Keratinocyte (primary cell): Measurements from ENCODE around the gene TPCN1. TPM values are rescaled to one million over a fixed set of nuclear protein-coding genes. Genes with fewer than 3 reads are reported as not detected.

Experiments
- DNase-seq: peaks from one replicate; pipeline ENCODE4 v3.0.0-alpha.2; 2011; ENCODE audit warnings: low read depth, missing footprints, low spot score
- FAIRE-seq: peaks from 2 replicates; lab custom pipeline; 2011; peaks lifted over from hg19 to GRCh38; lab: Jason Lieb, UNC
- H2AFZ ChIP-seq: 2 replicates; pipeline ENCODE4 v1.6.0; 2012; ENCODE audit warnings: low read length, control low read depth, inconsistent platforms; ENCODE audit not compliant: control insufficient read depth
- H3K27ac ChIP-seq: 2 replicates; pipeline ENCODE4 v1.5.1; 2011; ENCODE audit warnings: low read length; ENCODE audit not compliant: control insufficient read depth, insufficient read depth
- H3K27me3 ChIP-seq: 3 replicates; pipeline ENCODE4 v1.6.0; 2011; ENCODE audit warnings: low read length; ENCODE audit not compliant: control insufficient read depth, insufficient read depth; ENCODE audit errors: extremely low read depth
- H3K36me3 ChIP-seq, 2 experiments: 2 replicates in 1 of 2; 3 replicates in 1 of 2; pipeline ENCODE4 v1.5.1; 2011; ENCODE audit warnings: low read length in 2 of 2, mild to moderate bottlenecking in 1 of 2; ENCODE audit not compliant: control insufficient read depth in 2 of 2, insufficient read depth in 2 of 2; ENCODE audit errors: extremely low read depth in 1 of 2
- H3K4me1 ChIP-seq: 3 replicates; pipeline ENCODE4 v1.5.1; 2011; ENCODE audit warnings: low read length; ENCODE audit not compliant: control insufficient read depth, insufficient read depth; ENCODE audit errors: extremely low read depth
- H3K4me2 ChIP-seq: 3 replicates; pipeline ENCODE4 v1.6.0; 2011; ENCODE audit warnings: low read depth, low read length; ENCODE audit not compliant: control insufficient read depth, insufficient read depth; ENCODE audit errors: extremely low read depth
- H3K4me3 ChIP-seq, 3 experiments: fragments of 200-600 bp in 1 of 3; sonication (generic) in 1 of 3; 2 replicates in 2 of 3; 3 replicates in 1 of 3; pipeline ENCODE4 v1.5.1; 2011 to 2016; ENCODE audit warnings: low read length in 3 of 3, mild to moderate bottlenecking in 3 of 3, control low read depth in 2 of 3, inconsistent platforms in 1 of 3, low read depth in 1 of 3, mixed read lengths in 1 of 3, mixed run types in 1 of 3, moderate library complexity in 1 of 3; ENCODE audit not compliant: control insufficient read depth in 2 of 3, insufficient read depth in 2 of 3; ENCODE audit errors: extremely low read depth in 1 of 3
- H3K79me2 ChIP-seq: 2 replicates; pipeline ENCODE4 v1.6.0; 2012; ENCODE audit warnings: low read length; ENCODE audit not compliant: control insufficient read depth, insufficient read depth
- H3K9ac ChIP-seq: 3 replicates; pipeline ENCODE4 v1.6.0; 2011; ENCODE audit warnings: low read length; ENCODE audit not compliant: control insufficient read depth, insufficient read depth; ENCODE audit errors: extremely low read depth
- H3K9me1 ChIP-seq: 3 replicates; pipeline ENCODE4 v1.6.0; 2011; ENCODE audit warnings: low read length; ENCODE audit not compliant: control insufficient read depth, insufficient read depth; ENCODE audit errors: extremely low read depth
- H3K9me3 ChIP-seq: 2 replicates; pipeline ENCODE4 v1.5.1; 2012; ENCODE audit warnings: low read depth, low read length; ENCODE audit not compliant: control insufficient read depth
- H4K20me1 ChIP-seq: 3 replicates; pipeline ENCODE4 v1.6.0; 2011; ENCODE audit warnings: low read length; ENCODE audit not compliant: control insufficient read depth, insufficient read depth; ENCODE audit errors: extremely low read depth
- EZH2 ChIP-seq: IDR thresholded peaks from one replicate; pipeline ENCODE4 v1.6.1; 2012; ENCODE audit warnings: inconsistent platforms, mild to moderate bottlenecking, low read length, moderate library complexity
- dilution Hi-C: fragments of 300-500 bp; cut with MboI; formaldehyde crosslinking; loops from one replicate; pipeline ENCODE4 v1.7.0; 2020; ENCODE audit warnings: low sequenced_read_pairs; ENCODE audit not compliant: extremely low pct_ligation_motif_present
- polyA plus RNA-seq, 5 experiments: library from polyadenylated mRNA; depleted of rRNA in 3 of 5; stranded (reverse) in 3 of 5; stranded (forward) in 1 of 5; unstranded in 1 of 5; fragments of >200 nt; gene quantifications; 1 replicate in 1 of 5; 2 replicates in 3 of 5; 3 replicates in 1 of 5; pipeline versions ENCODE4 v1.2.1 to v1.2.3, GENCODE V29; 2011 to 2012; ENCODE audit warnings: missing spikeins in 2 of 5, low read depth in 1 of 5, low replicate concordance in 1 of 5
- TF ChIP-seq, protein P1 (sequence below), 3 experiments: IDR thresholded peaks in 1 of 3; conservative IDR thresholded peaks in 1 of 3; optimal IDR thresholded peaks in 1 of 3; 2 replicates in 2 of 3; 3 replicates in 1 of 3; pipeline versions ENCODE3 to v1.5.1; 2011; ENCODE audit warnings: low read length in 3 of 3, mild to moderate bottlenecking in 3 of 3, moderate library complexity in 2 of 3, control low read depth in 1 of 3, inconsistent platforms in 1 of 3; ENCODE audit not compliant: insufficient read depth in 2 of 3; ENCODE audit errors: extremely low read depth in 1 of 3

The TPCN1 gene
- polyA plus RNA-seq, 1 donor (not counting 4 experiments of a cell fraction or from before 2014, with no cell fraction given) = 6.8 TPM

DNA sequence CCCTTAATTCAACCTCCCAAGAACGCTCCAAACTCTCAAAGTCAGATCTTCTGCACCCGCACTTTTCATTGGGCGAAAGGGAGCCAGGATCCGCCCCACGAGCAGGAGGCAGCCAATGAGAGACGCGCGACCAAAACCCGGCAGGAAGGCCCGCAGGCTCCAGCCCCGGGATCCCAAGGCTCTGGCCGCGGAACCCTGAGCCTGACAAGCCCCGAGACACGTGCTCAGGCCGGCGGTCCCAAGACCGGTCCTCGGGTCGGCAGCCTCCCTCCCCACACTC, 36.4 kb upstream of the TPCN1 start:
- FAIRE-seq = no peak
- peak overlapping the region; percentile 96 for H3K4me2 ChIP-seq
- H3K79me2 ChIP-seq = peaks cover 51% of the 10 kb centered on the region

DNA sequence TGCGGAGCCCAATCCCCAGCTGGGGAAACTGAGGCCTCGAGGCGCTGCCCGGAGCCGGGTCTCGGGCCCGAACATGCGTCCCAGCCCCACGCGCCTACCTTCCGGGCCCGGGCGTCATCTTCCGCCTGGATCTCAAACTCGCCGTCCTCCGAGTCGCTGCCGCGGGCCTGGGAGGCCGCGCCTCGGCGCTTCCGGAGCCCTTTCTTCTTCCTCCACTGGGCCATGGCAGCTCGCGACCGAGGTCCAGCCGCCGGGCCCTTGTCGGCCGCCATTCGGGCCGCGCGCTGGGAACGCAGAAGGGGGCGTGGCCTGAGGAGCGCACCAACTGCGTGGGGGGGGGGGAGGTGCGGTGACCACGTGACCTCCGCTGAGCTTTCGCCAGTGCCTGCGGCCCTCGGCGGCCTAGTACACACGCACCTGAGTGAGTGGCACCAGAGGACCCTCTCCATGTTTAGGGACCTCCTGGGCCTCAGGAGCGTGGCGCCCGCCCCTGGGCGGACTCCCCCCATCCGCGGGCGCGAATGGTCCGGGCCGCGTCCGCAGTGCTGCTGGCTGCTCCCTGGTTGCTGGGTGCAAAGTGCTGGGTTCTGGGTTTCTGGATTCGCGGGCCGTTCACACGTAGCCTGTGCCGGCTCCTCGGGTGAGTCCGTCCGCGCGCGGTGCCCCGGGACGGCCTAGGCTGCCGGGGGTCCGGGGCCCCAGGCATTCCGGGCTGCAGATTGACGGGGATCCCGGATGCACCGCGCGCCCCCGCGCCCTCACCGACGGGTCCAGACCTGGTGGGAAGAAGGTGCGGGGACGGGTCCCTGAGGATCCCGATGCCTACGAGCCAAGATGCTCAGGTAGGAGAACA, 35.9 kb upstream of the TPCN1 start, which contains the start of the genes DDX54 and RITA1:
DDX54 (minus strand) TSS at position 299 of the 853 bp plus-strand sequence; CDS start at position 272, 27 bp downstream.
RITA1 (plus strand) TSS at position 542 of the 853 bp plus-strand sequence. CDS start 1,026 bp downstream, outside the sequence.
- H2AFZ ChIP-seq = peak within 1 kb of the TSS; percentile 89
- H3K27ac ChIP-seq = peak within 1 kb of the TSS; percentile 95
- no peak for TF ChIP-seq EZH2
- TF ChIP-seq, protein P1, sequence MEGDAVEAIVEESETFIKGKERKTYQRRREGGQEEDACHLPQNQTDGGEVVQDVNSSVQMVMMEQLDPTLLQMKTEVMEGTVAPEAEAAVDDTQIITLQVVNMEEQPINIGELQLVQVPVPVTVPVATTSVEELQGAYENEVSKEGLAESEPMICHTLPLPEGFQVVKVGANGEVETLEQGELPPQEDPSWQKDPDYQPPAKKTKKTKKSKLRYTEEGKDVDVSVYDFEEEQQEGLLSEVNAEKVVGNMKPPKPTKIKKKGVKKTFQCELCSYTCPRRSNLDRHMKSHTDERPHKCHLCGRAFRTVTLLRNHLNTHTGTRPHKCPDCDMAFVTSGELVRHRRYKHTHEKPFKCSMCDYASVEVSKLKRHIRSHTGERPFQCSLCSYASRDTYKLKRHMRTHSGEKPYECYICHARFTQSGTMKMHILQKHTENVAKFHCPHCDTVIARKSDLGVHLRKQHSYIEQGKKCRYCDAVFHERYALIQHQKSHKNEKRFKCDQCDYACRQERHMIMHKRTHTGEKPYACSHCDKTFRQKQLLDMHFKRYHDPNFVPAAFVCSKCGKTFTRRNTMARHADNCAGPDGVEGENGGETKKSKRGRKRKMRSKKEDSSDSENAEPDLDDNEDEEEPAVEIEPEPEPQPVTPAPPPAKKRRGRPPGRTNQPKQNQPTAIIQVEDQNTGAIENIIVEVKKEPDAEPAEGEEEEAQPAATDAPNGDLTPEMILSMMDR (optimal IDR thresholded peaks at IDR 0.05 in 1 of 3, IDR thresholded peaks at IDR 0.05 in 1 of 3, conservative IDR thresholded peaks at IDR 0.05 in 1 of 3; ENCODE audit: extremely low read depth in 1 of 3, insufficient read depth in 2 of 3, low read length in 3 of 3) = no peak
- dilution Hi-C loops = no loop called here
- H3K9ac ChIP-seq = peak within 1 kb of the TSS; percentile 98
- peak within 1 kb of the TSS; percentile 77 to 91 (median 87) for H3K4me3 ChIP-seq
- DNase-seq = no peak
- H3K9me3 ChIP-seq = no peaks in the 10 kb centered on the region
- no peaks in the 10 kb centered on the region for H3K27me3 ChIP-seq
- no peaks in the 10 kb centered on the region for H4K20me1 ChIP-seq
- H3K4me2 ChIP-seq = peak within 1 kb of the TSS; percentile 96
- peaks cover 14% of the 10 kb centered on the region for H3K4me1 ChIP-seq
- FAIRE-seq = no peak
- peaks cover 3 to 20% of the 10 kb centered on the region in 2 experiments for H3K36me3 ChIP-seq
- H3K79me2 ChIP-seq = peaks cover 51% of the 10 kb centered on the region
- peaks cover 5% of the 10 kb centered on the region for H3K9me1 ChIP-seq

More for the DNA sequence above, 36.4 kb upstream of the TPCN1 start:
- Histone ChIP-seq H3K4me3 (peak overlapping the region; percentile 77 to 91 (median 87)), H2AFZ (peak overlapping the region; percentile 89), H3K9me1 (peaks cover 5% of the 10 kb centered on the region), H3K4me1 (peaks cover 14% of the 10 kb centered on the region), H3K36me3 (peaks cover 8 to 20% of the 10 kb centered on the region in 2 experiments), H3K27me3 (no peaks in the 10 kb centered on the region), H4K20me1 (no peaks in the 10 kb centered on the region), H3K27ac (peak overlapping the region; percentile 95), H3K9me3 (no peaks in the 10 kb centered on the region), H3K9ac (peak overlapping the region; percentile 98)
- no peak for TF ChIP-seq EZH2
- TF ChIP-seq, protein P1 (optimal IDR thresholded peaks at IDR 0.05 in 1 of 3, IDR thresholded peaks at IDR 0.05 in 1 of 3, conservative IDR thresholded peaks at IDR 0.05 in 1 of 3; ENCODE audit: extremely low read depth in 1 of 3, insufficient read depth in 2 of 3, low read length in 3 of 3) = no peak
- DNase-seq = peak; percentile 58
- dilution Hi-C loops = no loop called here
